Stimulated activated naive CD4-positive, alpha-beta T cell treated with Interleukin-2 at 50 U/mL for 16 hours (primary cell): ENCODE data around the gene UNC119B.
"Not testable (repeated sequence)": the region's sequence is repeated elsewhere in the genome, so short reads cannot be mapped to it uniquely, and the experiment has no call there.

Experiments
- DNase-seq: peaks from one replicate; lab custom pipeline; 2025; lab: John Stamatoyannopoulos, UW

UNC119B gene

GRCh38 chr12:120710031-120710804 is at the start of gene UNC119B:
TSS of gene UNC119B (plus strand) at chr12:120710458. CDS start at chr12:120710475, 17 bp downstream.
- DNase-seq = peak; percentile 76

GRCh38 chr12:120661432-120661831 is 48.8 kb upstream of the UNC119B start:
- no peak for DNase-seq

GRCh38 chr12:120662879-120663278 is 47.4 kb upstream of the UNC119B start:
- DNase-seq = no peak

- DNase-seq = no peak
These were observed 46.5 kb upstream of the UNC119B start for GRCh38 chr12:120663741-120664140.

- DNase-seq = no peak
These were observed 43.5 kb upstream of the UNC119B start for GRCh38 chr12:120666571-120667390.

- no peak for DNase-seq
These were observed 42.0 kb upstream of the UNC119B start for GRCh38 chr12:120668091-120668867.

GRCh38 chr12:120668868-120669840 is 41.1 kb upstream of the UNC119B start:
- DNase-seq = no peak

GRCh38 chr12:120670237-120670636 is 40.0 kb upstream of the UNC119B start:
- not testable (repeated sequence) for DNase-seq

GRCh38 chr12:120670667-120671066 is 39.6 kb upstream of the UNC119B start:
- no peak for DNase-seq

GRCh38 chr12:120674097-120674636 is 36.1 kb upstream of the UNC119B start:
- DNase-seq = no peak

- DNase-seq = no peak
These were observed 32.3 kb upstream of the UNC119B start for GRCh38 chr12:120677765-120678473.

- no peak for DNase-seq
These were observed 31.7 kb upstream of the UNC119B start for GRCh38 chr12:120678572-120678971.

GRCh38 chr12:120680165-120680738 is 30.0 kb upstream of the UNC119B start:
- DNase-seq = no peak

- no peak for DNase-seq
These were observed 25.7 kb upstream of the UNC119B start for GRCh38 chr12:120684523-120684932.

GRCh38 chr12:120685522-120685921 is 24.7 kb upstream of the UNC119B start:
- DNase-seq = no peak

GRCh38 chr12:120686151-120686689 is 24.0 kb upstream of the UNC119B start:
- DNase-seq = peak; percentile 98

GRCh38 chr12:120686690-120687577 is 23.3 kb upstream of the UNC119B start, which contains the start of gene MLEC:
TSS of gene MLEC (plus strand) at chr12:120687149. CDS start at chr12:120687297, 148 bp downstream.
- DNase-seq = peak; percentile 99

GRCh38 chr12:120687578-120688289 is 22.5 kb upstream of the UNC119B start:
- peak; percentile 43 for DNase-seq
